Brain microvascular endothelial cell (primary cell): ENCODE results near the gene NR3C1.

ENCODE experiments used
- DNase-seq: peaks from one replicate; pipeline ENCODE4 v3.0.0-alpha.2; 2020
- H3K27ac ChIP-seq: fragments of 250-450 bp; sonication (Bioruptor Pico); 2 replicates; pipeline ENCODE4 v1.5.1; 2020; ENCODE audit warnings: mild to moderate bottlenecking, moderate library complexity
- H3K27me3 ChIP-seq: fragments of 250-450 bp; sonication (Bioruptor Pico); replicated peaks from 2 replicates; pipeline ENCODE4 v1.5.1; 2020; ENCODE audit warnings: mild to moderate bottlenecking
- H3K36me3 ChIP-seq: fragments of 250-450 bp; sonication (Bioruptor Pico); replicated peaks from 2 replicates; pipeline ENCODE4 v1.5.1; 2020; ENCODE audit warnings: mild to moderate bottlenecking
- H3K4me3 ChIP-seq: 2 replicates; pipeline ENCODE4 v1.5.1; 2011; ENCODE audit warnings: low read depth, mild to moderate bottlenecking, control low read depth, low read length, moderate library complexity
- in situ Hi-C: cut with HindIII; loops from 2 replicates; pipeline ENCODE4 v1.10.0; 2017; ENCODE audit warnings: low sequenced_read_pairs, low pct_ligation_motif_present
- TF ChIP-seq, protein P1 (sequence below): IDR thresholded peaks from 2 replicates; pipeline ENCODE4 v1.5.1; 2011; ENCODE audit warnings: low read depth, mild to moderate bottlenecking, moderate library complexity, low read length, control low read depth, inconsistent platforms; ENCODE audit errors: missing control alignments

Gene NR3C1

GRCh38 chr5:143403334-143403592 is 223 bp downstream of the NR3C1 start:
- DNase-seq, result no peak
- Histone ChIP-seq H3K4me3 (peak overlapping the region; percentile 80), H3K36me3 (peaks cover 6% of the 10 kb centered on the region), H3K27ac (peak overlapping the region; percentile 93), H3K27me3 (no peaks in the 10 kb centered on the region)
- TF ChIP-seq, protein P1, sequence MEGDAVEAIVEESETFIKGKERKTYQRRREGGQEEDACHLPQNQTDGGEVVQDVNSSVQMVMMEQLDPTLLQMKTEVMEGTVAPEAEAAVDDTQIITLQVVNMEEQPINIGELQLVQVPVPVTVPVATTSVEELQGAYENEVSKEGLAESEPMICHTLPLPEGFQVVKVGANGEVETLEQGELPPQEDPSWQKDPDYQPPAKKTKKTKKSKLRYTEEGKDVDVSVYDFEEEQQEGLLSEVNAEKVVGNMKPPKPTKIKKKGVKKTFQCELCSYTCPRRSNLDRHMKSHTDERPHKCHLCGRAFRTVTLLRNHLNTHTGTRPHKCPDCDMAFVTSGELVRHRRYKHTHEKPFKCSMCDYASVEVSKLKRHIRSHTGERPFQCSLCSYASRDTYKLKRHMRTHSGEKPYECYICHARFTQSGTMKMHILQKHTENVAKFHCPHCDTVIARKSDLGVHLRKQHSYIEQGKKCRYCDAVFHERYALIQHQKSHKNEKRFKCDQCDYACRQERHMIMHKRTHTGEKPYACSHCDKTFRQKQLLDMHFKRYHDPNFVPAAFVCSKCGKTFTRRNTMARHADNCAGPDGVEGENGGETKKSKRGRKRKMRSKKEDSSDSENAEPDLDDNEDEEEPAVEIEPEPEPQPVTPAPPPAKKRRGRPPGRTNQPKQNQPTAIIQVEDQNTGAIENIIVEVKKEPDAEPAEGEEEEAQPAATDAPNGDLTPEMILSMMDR, result no peak
- in situ Hi-C loops, result no loop called here

DNA sequence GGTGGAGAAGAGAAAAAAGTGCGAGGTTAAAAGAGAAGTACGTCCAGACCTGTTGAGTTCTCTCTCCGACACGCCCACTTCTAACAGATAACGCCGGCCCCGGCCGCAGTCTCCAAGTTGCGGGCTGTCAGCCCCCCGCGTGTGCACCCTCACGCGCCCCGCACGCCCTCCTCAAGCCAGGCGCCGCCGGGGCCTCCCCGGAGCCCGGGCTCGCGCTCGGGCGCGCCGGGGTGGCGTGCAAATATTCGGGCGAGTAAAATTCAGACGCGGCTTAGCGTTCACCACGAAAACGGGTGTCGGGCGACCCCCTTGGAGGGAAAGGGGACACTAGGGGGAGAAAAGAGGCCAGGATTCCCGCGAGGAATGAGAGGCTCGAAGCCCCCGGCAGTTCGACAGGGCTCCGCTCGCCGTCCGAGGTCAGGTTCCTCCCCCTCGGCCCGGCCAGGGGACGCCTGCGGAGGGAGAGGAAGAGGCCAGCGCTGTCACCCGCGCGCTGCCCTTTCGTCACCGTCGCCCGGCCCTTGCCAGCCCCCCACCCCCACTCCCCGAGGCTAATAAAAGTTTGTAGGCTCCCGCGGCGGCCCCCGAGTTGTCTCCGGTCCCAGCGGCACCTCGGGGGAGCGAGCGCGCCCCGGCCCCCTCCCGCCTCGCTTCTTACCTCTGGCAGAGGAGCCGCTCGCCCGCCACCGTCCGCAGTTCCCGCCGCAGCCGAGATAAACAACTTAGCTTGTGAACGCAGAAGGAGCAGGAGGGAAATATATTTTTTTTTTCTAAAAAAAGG is 743 bp downstream of the NR3C1 start:
- peak overlapping the region; percentile 80 for H3K4me3 ChIP-seq
- in situ Hi-C loops, result no loop called here

DNA sequence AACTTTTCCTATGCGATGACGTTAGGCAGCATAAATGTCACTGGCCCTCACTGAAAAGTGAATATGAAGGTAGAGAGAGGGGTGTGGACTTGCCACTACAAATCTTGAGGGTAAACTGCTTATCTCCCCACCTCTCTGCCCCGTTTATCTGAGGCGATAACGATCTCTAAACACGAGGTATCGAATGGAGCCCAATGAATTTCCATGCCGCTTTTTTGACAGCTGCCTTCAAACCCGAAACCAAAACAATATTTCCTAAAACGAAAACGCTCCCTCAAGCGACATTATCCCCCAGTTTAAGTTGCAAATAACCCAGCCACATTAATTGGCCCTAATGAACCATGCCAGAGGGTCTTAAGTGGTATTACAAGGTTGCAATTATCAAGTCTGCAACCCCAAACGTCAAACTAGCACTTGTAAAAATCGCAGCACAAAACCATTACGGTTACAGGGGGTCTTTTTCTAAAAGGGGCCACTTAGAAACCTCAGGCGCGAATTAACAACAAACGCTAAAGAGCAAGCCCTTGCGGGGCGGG is 1.4 kb downstream of the NR3C1 start:
- in situ Hi-C loops, result no loop called here
- TF ChIP-seq, protein P1, result no peak
- no peaks in the 10 kb centered on the region for H3K27me3 ChIP-seq
- peak overlapping the region; percentile 93 for H3K27ac ChIP-seq
- peak overlapping the region; percentile 80 for H3K4me3 ChIP-seq
- peaks cover 6% of the 10 kb centered on the region for H3K36me3 ChIP-seq
- DNase-seq, result peak; percentile 16

More for the DNA sequence above, 743 bp downstream of the NR3C1 start:
- TF ChIP-seq, protein P1, result peak; percentile 22
- DNase-seq, result peak; percentile 57
- Histone ChIP-seq H3K27me3 (no peaks in the 10 kb centered on the region), H3K27ac (peak overlapping the region; percentile 93), H3K36me3 (peaks cover 6% of the 10 kb centered on the region)

DNA sequence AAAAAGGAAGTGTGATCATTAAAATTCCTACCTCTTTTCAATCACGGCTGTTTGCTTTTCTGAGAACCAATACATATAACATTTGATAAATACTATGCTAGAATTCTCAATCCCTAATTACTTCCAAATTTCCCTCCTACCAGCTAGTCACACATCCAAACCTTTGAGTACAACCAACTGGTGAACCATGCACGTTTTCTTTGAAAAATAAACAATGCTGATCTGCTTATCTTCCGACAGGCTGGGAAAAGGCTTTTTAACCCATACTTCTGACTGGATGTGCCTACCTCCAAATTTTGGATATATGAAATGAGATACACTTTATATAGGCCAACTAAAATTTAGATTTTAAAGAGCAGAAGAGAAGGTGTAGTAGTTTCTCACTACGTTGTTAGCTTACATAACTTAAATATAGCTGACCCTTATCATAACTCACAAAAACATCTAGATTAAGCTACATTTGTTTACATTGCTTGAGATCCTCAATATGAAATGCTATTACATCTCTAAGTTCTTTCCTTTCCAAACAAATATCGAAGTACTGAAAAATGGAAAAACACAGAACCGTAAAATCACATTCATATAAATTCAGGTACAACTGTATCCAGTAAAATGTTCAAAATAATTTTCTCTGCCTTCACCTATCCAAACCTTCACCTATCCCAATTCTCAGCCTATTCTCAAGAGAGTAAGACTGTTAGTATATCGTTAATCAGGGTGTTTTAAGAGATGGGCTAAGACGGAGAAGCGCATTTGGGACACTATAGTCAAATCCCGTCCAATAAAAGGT is 2.1 kb downstream of the NR3C1 start:
- in situ Hi-C loops, result no loop called here
- TF ChIP-seq, protein P1, result no peak
- Histone ChIP-seq H3K27ac (peak overlapping the region; percentile 93), H3K4me3 (peak overlapping the region; percentile 80), H3K36me3 (peaks cover 6% of the 10 kb centered on the region), H3K27me3 (no peaks in the 10 kb centered on the region)
- no peak for DNase-seq

GRCh38 chr5:143400541-143401226 is 2.8 kb downstream of the NR3C1 start:
- Histone ChIP-seq H3K4me3 (peak overlapping the region; percentile 80), H3K36me3 (peaks cover 6% of the 10 kb centered on the region), H3K27ac (peak overlapping the region; percentile 15), H3K27me3 (no peaks in the 10 kb centered on the region)
- in situ Hi-C loops, result no loop called here
- TF ChIP-seq, protein P1, result no peak
- no peak for DNase-seq
